T47D (cell line): Measurements from ENCODE around the gene GP1BB.

ENCODE experiments used
- DNase-seq, 2 experiments: peaks; one replicate each; pipeline versions ENCODE4 v3.0.0 to v3.0.0-alpha.2; 2011 to 2012; ENCODE audit warnings: low read depth in 1 of 2, low spot score in 1 of 2
- JUND ChIP-seq: IDR thresholded peaks from 2 replicates; pipeline ENCODE4 v1.6.1; 2012; ENCODE audit warnings: low read depth
- in situ Hi-C: cut with HindIII; loops from 2 replicates; pipeline ENCODE4 v1.10.0; 2016; ENCODE audit warnings: low sequenced_read_pairs, low pct_unique_long_range_greater_than_20kb

The GP1BB gene

GRCh38 chr22:19762568-19763457 is 39.5 kb downstream of the GP1BB start:
- in situ Hi-C loops: no loop called here
- no peak for DNase-seq
- no peak for TF ChIP-seq JUND

GRCh38 chr22:19763458-19764298 is 40.3 kb downstream of the GP1BB start:
- no peak for TF ChIP-seq JUND
- no peak for DNase-seq
- in situ Hi-C loops: no loop called here

GRCh38 chr22:19764299-19764593 is 40.9 kb downstream of the GP1BB start:
- no peak for TF ChIP-seq JUND
- in situ Hi-C loops: no loop called here
- no peak for DNase-seq

GRCh38 chr22:19764636-19765476 is 41.5 kb downstream of the GP1BB start:
- DNase-seq: no peak
- no peak for TF ChIP-seq JUND
- in situ Hi-C loops: no loop called here

GRCh38 chr22:19765477-19766239 is 42.3 kb downstream of the GP1BB start:
- in situ Hi-C loops: no loop called here
- TF ChIP-seq JUND: no peak
- DNase-seq: no peak

- in situ Hi-C loops: no loop called here
- TF ChIP-seq JUND: no peak
- no peak for DNase-seq
These were observed 42.8 kb downstream of the GP1BB start for GRCh38 chr22:19766240-19766510.

- DNase-seq: no peak
- in situ Hi-C loops: no loop called here
- TF ChIP-seq JUND: no peak
These were observed 43.4 kb downstream of the GP1BB start for GRCh38 chr22:19766511-19767426.

GRCh38 chr22:19767427-19768341 is 44.3 kb downstream of the GP1BB start:
- no peak for TF ChIP-seq JUND
- in situ Hi-C loops: no loop called here
- DNase-seq: no peak

- TF ChIP-seq JUND: no peak
- in situ Hi-C loops: no loop called here
These were observed 46.0 kb downstream of the GP1BB start for GRCh38 chr22:19769393-19769715.

GRCh38 chr22:19770349-19771220 is 47.2 kb downstream of the GP1BB start:
- no peak for DNase-seq
- in situ Hi-C loops: no loop called here
- TF ChIP-seq JUND: no peak

More at GRCh38 chr22:19769393-19769715, 46.0 kb downstream of the GP1BB start:
- no peak for DNase-seq
